HG02943 (cell line): ENCODE results near the gene MRFAP1.
"Not testable (repeated sequence)": the region's sequence is repeated elsewhere in the genome, so short reads cannot be mapped to it uniquely, and the experiment has no call there.

ENCODE experiments used
- ATAC-seq: cut with Tn5 transposase; IDR thresholded peaks from one replicate; pipeline ENCODE4 v1.9.1; 2021; ENCODE audit warnings: mild to moderate bottlenecking, low read depth, moderate library complexity; ENCODE audit not compliant: unreplicated experiment

The MRFAP1 gene

GRCh38 chr4:6632125-6632524, 8.4 kb upstream of the MRFAP1 start:
- ATAC-seq = no peak

GRCh38 chr4:6633091-6633906, 7.2 kb upstream of the MRFAP1 start:
- ATAC-seq = no peak

GRCh38 chr4:6634746-6635145, 5.7 kb upstream of the MRFAP1 start:
- no peak for ATAC-seq

- ATAC-seq = no peak
Measured at GRCh38 chr4:6639137-6639680, 1.3 kb upstream of the MRFAP1 start.

GRCh38 chr4:6641164-6641970, 882 bp downstream of the MRFAP1 start:
- peak; percentile 23 for ATAC-seq

GRCh38 chr4:6641971-6642320, 1.5 kb downstream of the MRFAP1 start:
- ATAC-seq = no peak

GRCh38 chr4:6643141-6643847, 2.8 kb downstream of the MRFAP1 start:
- ATAC-seq = no peak

- no peak for ATAC-seq
Measured at GRCh38 chr4:6644792-6645530, 4.5 kb downstream of the MRFAP1 start.

GRCh38 chr4:6647169-6647568, 6.7 kb downstream of the MRFAP1 start:
- ATAC-seq = no peak

GRCh38 chr4:6647582-6648230, 7.2 kb downstream of the MRFAP1 start:
- no peak for ATAC-seq

GRCh38 chr4:6649216-6649615, 8.7 kb downstream of the MRFAP1 start:
- ATAC-seq = no peak

GRCh38 chr4:6654211-6654610, 13.7 kb downstream of the MRFAP1 start:
- not testable (repeated sequence) for ATAC-seq

GRCh38 chr4:6655291-6655690, 14.8 kb downstream of the MRFAP1 start:
- ATAC-seq = not testable (repeated sequence)

GRCh38 chr4:6655924-6656323, 15.4 kb downstream of the MRFAP1 start:
- no peak for ATAC-seq

- no peak for ATAC-seq
Measured at GRCh38 chr4:6657242-6658208, 17.0 kb downstream of the MRFAP1 start.

GRCh38 chr4:6658209-6658595, 17.7 kb downstream of the MRFAP1 start:
- ATAC-seq = no peak

GRCh38 chr4:6658597-6659075, 18.2 kb downstream of the MRFAP1 start:
- ATAC-seq = no peak

GRCh38 chr4:6659897-6660296, 19.4 kb downstream of the MRFAP1 start:
- ATAC-seq = no peak
